ENCODE measurements around the gene RFC2.
"Not testable (repeated sequence)": the region's sequence is repeated elsewhere in the genome, so short reads cannot be mapped to it uniquely, and the experiment has no call there.

RFC2 gene

DNA sequence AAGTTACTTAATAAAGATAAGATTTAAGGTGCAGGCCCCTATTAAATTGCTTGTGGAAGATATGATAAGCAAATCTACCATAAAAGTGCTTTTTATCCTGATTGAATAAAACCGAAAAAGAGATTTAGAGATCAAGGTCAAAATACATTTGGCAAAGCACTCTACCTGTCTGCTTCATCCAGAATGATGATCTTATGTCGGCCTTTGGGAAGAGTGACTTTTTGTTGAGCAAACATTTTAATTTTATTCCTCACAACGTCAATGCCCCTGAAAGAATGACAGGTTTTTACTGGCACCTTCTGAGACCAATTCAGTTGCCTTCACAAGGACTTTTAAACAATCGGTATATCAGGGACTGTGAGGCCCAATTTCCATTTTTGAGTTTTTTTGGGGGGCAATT lies 7.7 kb downstream of the RFC2 start:
- DNase-seq: no peak

DNA sequence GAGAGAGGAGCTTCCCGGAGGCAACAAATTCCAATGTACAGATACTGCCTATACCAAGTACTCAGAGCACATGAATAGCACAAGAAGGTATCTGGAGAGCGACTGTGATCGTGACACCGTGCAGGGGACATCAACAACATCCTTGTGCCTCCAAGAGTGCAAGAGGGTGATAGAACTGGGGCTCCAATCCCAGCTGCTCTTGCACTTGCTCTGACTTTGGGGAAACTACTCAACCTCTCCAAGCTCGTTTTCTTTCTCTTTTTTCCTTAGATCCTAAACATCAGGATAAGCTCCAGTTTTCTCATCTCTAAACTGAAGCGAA lies 12.1 kb downstream of the RFC2 start:
- no peak for DNase-seq

DNA sequence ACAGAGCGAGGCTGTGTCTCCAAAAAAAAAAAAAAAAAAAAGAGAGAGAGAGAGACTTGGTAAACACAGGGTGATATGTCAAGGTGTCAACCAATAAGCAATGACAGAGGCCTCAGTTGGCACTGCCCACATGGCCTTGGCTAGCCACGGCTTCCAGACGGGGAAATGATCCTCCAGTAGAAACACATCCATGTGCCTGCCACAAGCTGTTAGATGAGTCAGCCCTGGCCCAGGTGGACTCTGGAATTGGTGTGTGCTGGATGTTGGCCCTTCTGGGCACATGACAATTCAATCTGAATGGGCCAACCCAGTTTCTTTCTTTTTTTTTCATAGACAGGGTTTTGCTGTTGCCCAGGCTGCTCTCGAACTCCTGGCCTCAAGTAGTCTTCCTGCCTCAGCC lies 13.7 kb downstream of the RFC2 start:
- DNase-seq: no peak

GRCh38 chr7:74236284-74236683 lies 17.9 kb downstream of the RFC2 start:
- no peak for DNase-seq

- no peak for DNase-seq
Measured at GRCh38 chr7:74235518-74236268, 18.5 kb downstream of the RFC2 start.

DNA sequence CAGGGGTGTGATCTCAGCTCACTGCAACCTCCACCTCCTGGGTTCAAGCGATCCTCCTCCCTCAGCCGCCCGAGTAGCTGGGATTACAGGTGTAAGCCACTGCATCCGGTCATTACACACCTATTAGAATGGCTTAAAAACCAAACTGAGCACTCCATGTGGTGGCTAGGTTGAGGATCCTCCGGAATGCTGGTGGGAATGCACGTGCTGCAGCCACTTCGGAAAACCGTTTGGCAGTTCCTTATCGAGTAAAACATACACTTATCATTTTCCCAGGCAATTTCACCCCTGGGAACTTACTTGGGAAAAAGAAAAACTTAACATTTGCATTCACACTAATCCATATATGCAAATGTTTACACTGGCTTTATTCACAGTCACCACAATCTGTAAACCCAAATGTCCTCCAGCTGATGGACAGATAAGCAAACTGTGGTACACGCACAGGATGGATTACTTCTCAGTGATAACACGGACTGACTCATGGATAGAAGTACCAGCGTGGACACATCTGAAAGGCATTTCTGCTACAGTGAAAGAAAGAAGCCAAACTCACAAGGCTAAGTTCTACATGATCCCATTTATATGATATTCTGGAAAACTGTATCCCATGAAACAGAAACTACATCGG lies 20.4 kb downstream of the RFC2 start:
- DNase-seq: no peak

DNA sequence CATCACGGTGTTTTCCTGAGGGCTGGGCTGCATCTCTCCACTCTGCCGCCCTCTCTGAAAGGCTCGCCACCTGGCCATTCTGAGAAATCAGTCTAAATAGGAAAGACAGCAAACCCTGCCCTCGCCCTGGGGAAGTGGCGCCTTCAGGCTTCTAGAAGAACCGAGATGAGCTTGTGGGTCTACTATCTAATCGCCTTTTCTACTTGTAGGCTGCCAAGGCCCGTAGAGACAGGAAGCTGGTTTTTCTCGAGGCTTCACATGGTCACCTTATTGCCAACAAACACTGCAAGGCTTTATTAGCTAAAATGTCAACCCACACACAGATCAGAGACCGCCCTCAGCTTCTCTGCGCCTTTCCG lies 23.0 kb downstream of the RFC2 start:
- DNase-seq: no peak

GRCh38 chr7:74230446-74231231 lies 23.6 kb downstream of the RFC2 start:
- DNase-seq: no peak

DNA sequence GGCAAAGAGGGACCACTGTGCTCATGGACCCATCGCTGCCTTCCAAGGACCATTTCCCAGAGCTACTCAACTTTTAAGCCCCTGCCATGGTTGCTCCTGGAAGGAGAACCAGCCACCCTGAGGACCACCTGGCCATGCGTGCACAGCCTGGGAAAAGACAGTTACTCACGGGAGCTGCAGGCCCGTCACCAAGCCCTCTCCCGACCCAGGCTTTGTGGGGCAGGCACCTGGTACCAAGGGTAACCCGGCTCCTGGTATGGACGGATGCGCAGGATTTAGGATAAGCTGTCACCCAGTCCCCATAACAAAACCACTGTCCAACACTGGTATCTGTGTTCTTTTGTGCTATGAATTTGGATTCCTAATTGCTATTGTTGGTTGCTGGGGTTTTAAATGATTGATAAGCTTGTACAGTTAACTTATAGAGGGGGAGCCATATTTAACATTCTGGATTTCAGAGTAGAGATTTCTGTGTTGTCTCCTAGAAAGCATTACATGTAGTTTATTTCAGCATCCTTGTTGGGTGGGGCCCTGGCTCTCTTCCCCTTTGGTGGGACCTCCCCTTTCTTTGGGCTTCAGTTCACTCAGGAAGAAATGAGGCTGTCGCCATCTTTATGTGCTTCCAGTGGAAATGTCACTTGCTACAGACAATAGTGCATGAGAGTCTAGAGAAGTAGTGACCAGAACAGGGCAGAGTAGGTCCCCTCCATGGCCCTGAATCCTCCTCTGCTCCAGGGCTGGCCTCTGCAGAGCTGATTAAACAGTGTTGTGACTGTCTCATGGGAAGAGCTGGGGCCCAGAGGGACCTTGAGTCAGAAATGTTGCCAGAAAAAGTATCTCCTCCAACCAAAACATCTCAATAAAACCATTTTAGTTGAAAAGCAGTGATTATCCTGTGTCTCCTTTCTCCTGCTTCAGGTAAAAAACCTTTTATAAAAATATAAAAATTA lies 25.0 kb downstream of the RFC2 start:
- no peak for DNase-seq

DNA sequence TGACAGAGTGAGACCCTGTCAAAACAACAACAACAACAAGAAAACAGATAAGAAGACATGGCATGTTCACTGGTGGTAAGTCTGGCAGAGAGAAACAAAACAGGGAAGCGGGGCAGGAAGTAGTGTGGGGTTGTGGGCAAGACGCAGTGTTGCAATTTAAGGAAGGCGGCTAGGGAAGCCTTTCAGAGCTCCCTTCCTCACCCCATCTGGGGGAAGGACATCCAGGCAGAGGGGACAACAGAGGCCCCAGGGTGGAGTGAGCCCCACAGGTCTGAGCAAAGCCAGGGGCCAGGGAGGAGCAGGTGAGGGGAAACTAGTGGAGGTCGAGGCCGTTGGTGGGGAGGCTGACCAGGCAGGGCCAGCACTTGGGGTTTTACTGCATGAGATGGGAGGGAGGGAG lies 27.6 kb downstream of the RFC2 start:
- no peak for DNase-seq

- DNase-seq: no peak
Measured at GRCh38 chr7:74225400-74225799, 28.8 kb downstream of the RFC2 start.

- not testable (repeated sequence) for DNase-seq
Measured at GRCh38 chr7:74224907-74225306, 29.3 kb downstream of the RFC2 start.

GRCh38 chr7:74224511-74224832 lies 29.7 kb downstream of the RFC2 start:
- no peak for DNase-seq

DNA sequence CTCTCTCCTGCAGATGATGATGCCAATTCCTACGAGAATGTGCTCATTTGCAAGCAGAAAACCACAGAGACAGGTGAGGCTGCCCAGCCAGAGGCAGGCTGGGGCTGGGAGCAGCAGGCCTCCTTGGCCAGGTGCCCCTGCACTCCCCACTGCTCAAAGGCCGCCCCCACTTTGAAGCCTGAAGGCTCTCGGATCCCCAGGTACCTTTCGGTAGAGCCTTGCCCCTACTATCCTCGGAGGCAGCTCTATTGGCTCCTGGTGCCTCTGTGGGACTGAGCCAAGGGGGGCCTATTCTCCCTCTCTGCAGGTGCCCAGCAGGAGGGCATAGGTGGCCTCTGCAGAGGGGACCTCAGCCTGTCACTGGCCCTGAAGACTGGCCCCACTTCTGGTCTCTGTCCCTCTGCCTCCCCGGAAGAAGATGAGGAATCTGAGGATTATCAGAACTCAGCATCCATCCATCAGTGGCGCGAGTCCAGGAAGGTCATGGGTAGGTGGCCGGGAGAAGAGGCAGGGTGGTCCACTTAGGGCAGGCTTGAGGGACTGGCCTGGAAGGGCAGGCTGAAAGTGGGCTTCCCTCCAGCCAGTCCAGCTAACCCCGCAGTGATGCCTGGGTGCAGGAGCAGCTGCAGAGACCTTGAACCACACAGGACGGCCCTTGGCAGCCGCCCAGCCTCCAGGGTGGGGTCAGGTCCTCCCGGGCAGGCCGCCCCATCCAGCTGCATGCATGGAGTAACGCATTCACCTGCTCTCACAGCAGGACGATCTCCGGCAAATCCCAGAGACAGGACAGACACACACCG lies 30.3 kb downstream of the RFC2 start:
- no peak for DNase-seq

DNA sequence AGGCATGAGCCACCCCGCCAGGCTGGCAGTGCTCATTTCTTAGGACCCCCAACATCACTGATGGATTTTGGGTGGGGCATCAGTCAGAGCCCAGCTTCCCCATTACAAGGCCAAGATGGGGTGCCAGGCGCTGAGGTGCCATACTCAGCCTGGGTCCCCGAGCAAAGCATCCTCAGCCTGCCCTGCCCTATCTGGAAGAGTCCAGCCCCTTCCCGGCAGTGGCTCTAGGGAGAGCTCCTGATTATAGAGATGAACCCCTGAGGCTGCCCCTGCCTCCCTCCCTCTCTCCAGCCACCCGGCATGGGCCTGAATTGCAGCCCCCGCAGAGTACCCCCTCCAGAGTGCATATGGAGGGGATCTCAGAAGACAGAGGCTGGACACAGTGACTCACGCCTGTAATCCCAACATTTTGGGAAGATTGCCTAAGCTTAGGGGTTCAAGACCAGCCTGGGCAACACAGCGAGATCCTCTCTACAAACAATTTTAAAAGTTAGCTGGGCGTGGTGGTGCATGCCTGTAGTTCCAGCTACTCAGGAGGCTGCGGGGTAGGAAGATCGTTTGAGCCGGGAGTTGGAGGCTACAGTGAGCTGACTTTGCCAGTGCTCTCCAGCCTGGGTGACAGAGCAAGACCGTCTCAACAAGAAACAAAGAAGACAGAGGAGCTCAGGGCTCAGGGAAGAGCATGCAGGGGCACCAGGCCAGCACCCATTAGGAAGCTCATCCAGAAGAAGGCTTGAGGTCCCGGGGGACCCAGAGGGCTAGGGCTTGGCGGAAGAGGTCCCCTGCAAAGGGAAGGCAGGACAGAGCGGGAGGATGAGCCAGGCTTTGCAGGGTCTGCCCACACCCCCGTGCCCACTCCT lies 31.1 kb downstream of the RFC2 start:
- no peak for DNase-seq

DNA sequence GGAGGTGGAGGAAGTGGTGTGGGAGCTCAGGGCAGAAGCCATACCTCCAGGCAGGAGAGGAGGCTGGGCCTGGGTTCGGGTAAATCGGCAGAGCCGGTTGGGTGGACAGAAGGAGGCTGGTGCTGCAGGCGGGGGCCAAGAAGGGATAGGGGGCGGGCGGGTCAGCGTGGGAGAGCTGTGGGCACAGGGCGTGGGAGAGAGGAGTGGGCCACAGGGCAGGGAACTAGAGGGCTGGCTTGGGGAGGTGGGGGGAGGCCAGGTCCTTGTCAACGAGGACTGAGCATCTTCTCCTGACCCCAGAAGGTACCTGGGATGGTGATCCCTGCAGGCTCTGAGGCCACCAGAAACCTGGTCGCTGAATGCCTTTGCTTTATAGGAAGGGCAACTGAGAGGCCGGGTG lies 32.5 kb downstream of the RFC2 start:
- DNase-seq: no peak

DNA sequence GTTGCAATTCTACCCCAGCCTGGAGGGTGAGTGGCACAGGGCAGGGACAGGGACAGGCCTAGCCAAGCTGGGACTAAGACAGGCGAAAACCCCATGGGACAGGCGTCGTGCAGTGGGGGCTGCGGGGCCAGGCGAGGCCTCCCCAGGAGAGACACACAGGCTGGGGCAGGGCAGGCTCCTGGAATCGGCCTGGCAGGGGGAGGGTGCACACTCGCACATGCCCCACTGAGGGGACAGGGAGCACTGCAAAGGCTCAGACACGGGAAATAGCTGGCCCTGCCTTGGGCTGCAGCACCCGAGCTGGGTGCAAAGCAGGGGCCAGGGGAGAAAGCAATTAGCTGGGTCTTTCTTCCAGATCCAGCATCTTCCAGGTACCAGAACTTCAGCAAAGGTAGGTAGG lies 34.0 kb downstream of the RFC2 start:
- no peak for DNase-seq

GRCh38 chr7:74219416-74219815 lies 34.8 kb downstream of the RFC2 start:
- DNase-seq: no peak

GRCh38 chr7:74218343-74218698 lies 35.9 kb downstream of the RFC2 start:
- DNase-seq: no peak

DNA sequence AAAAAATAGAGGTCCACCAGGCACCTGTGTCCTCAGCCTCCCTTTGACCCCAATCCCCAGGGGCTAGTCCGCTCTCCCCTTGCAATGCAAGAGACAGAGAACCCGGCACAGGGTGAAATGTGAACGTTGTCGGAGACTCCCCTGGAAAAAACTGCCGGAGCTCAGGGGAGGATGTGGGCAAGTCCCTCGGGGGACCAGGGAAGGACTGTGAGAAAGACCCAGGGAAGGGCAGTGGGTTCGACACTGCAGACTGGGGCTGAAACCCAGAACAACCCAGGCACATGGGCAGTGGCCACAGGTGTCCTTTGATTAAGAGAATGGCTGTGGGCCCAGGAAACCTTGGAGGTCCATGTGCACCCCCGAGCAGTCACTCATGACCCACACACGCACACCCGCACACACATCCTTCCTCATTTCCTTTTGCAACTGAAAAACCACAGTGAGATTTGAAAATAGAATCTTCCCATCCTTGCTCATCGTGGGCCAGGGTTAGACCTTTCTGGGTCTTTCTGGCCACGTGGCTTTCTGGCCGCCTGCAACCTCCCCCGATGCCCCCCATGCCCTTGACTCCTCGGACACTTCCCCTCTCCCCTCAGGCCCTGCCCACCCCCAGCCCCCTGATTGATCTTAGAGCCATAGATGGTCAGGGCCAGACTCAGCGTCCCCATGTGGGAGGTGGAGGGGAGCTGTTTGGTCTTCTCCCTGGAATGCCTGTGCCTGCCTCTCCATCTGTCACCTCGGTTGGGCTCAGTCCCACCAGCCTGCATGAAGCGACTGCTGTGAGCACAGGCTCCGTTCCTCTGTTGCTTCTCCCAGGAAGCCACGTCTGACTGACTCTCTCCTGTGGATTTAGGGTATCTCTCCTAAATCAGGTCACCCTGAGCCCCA lies 36.5 kb downstream of the RFC2 start:
- no peak for DNase-seq

GRCh38 chr7:74216361-74216761 lies 37.8 kb downstream of the RFC2 start:
- no peak for DNase-seq
